Measurements from ENCODE around the gene ALDH18A1.

DNA sequence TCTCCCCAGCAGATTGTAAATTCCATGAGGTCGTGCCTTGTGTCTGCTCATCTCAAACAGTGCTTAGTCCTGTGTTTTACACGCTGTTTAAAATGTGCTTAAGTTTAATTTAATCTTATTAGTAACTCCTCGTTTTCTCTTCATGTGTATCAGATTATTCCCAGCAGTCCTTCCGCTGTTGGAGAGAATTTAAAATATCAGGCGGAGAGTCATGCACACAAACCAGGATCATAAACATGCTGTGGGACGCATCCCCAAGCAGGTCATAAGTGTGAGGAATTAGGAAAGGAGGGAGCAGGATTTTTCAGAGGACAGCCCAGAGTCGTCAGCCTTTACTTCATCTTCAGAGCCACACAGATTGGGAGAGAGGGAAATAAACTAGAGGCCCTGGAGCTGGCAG, 91.2 kb downstream of the ALDH18A1 start:
- TF ChIP-seq POLR2AphosphoS5 (IDR thresholded peaks at IDR 0.05; ENCODE audit: low read depth, low read length) (no peak), POLR2A (IDR thresholded peaks at IDR 0.05; ENCODE audit: low read depth, low read length) (no peak), PAX5 (IDR thresholded peaks at IDR 0.05; ENCODE audit: insufficient read depth, low read length, severe bottlenecking) (no peak)
